Progenitor cell of endocrine pancreas (in vitro differentiated cells): ENCODE results near the gene KCNK18. TPM values are rescaled to one million over a fixed set of nuclear protein-coding genes. Genes with fewer than 3 reads are reported as not detected.

Experiments
- DNase-seq: peaks from one replicate; pipeline ENCODE4 v3.0.0; 2021; ENCODE audit warnings: low spot score; ENCODE audit not compliant: unreplicated experiment
- H3K27ac Mint-ChIP-seq: 2 replicates; pipeline ENCODE4 v1.8.0; 2021; ENCODE audit warnings: mild to moderate bottlenecking, moderate library complexity, mixed read lengths
- H3K27me3 Mint-ChIP-seq: 2 replicates; pipeline ENCODE4 v1.8.0; 2021; ENCODE audit warnings: mixed read lengths
- H3K36me3 Mint-ChIP-seq: 2 replicates; pipeline ENCODE4 v1.8.0; 2022; ENCODE audit warnings: mixed read lengths; ENCODE audit not compliant: insufficient read depth
- H3K4me1 Mint-ChIP-seq: 2 replicates; pipeline ENCODE4 v1.8.0; 2021; ENCODE audit warnings: low read depth, mixed read lengths
- H3K4me3 Mint-ChIP-seq: 2 replicates; pipeline ENCODE4 v1.8.0; 2021; ENCODE audit warnings: low read depth, mild to moderate bottlenecking, moderate library complexity, mixed read lengths
- H3K9me3 Mint-ChIP-seq: 2 replicates; pipeline ENCODE4 v1.8.0; 2021; ENCODE audit warnings: low read depth, mixed read lengths
- CTCF ChIP-seq: fragments of 200-600 bp; sonication (generic); IDR thresholded peaks from one replicate; pipeline ENCODE4 v1.5.0; 2021; ENCODE audit warnings: antibody characterized with exemption, mild to moderate bottlenecking; ENCODE audit not compliant: unreplicated experiment
- total RNA-seq: library from RNA; stranded (reverse); gene quantifications from 2 replicates; pipeline ENCODE4 v1.2.1, GENCODE V29; 2021

The KCNK18 gene
- total RNA-seq, 1 donor from 2014 or later = not detected

DNA sequence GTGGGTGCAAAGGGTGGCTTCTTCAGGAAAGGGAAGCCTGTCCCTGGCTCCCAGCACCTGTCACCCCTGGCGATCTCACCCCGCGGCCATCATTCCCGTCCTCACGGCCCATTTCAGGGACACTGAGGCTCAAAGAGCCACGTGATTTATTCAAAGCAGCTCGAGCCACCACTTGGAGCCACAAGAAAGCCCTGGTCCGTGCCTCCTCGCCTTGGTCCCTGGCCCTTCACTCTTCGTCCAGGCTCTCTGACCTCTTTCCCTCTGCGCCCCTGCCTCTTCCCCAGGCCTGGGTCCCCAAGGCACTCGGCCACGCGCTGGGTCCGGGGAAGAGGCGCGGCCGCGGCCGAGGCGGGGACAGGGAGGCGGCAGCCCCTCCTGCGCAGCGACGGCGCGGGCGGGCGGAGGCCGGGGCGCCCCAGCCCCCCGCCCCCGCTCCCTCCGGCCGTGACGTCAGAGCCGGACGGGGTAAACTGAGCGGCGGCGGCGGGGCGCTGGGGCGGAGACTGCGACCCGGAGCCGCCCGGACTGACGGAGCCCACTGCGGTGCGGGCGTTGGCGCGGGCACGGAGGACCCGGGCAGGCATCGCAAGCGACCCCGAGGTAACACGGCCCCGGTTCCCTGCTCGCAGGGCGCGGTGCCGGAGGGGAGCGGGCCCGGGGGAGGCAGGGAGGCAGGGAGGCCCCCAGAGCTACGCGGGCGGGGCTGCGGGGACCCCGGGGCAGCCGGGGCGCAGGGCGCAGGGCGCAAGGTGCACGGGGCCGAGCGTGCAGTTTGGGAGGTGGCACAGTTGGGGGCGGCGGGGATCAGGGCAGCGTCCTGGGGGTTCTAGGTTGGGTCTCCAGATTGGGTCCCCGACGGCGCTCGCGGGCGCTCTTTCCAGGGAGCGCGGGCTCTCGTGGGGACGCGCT, 43.6 kb downstream of the KCNK18 start, which contains the start of gene SLC18A2:
Gene SLC18A2 (plus strand): TSS at position 494 of the 909 bp plus-strand sequence. CDS start 580 bp downstream, outside the sequence.
- Mint-ChIP-seq H3K4me1 (no peaks in the 10 kb centered on the region), H3K36me3 (no peaks in the 10 kb centered on the region), H3K27me3 (peaks cover 79% of the 10 kb centered on the region), H3K4me3 (peak within 1 kb of the TSS; percentile 59), H3K9me3 (no peaks in the 10 kb centered on the region), H3K27ac (no peak within 1 kb of the TSS)
- TF ChIP-seq CTCF = no peak
- no peak for DNase-seq

DNA sequence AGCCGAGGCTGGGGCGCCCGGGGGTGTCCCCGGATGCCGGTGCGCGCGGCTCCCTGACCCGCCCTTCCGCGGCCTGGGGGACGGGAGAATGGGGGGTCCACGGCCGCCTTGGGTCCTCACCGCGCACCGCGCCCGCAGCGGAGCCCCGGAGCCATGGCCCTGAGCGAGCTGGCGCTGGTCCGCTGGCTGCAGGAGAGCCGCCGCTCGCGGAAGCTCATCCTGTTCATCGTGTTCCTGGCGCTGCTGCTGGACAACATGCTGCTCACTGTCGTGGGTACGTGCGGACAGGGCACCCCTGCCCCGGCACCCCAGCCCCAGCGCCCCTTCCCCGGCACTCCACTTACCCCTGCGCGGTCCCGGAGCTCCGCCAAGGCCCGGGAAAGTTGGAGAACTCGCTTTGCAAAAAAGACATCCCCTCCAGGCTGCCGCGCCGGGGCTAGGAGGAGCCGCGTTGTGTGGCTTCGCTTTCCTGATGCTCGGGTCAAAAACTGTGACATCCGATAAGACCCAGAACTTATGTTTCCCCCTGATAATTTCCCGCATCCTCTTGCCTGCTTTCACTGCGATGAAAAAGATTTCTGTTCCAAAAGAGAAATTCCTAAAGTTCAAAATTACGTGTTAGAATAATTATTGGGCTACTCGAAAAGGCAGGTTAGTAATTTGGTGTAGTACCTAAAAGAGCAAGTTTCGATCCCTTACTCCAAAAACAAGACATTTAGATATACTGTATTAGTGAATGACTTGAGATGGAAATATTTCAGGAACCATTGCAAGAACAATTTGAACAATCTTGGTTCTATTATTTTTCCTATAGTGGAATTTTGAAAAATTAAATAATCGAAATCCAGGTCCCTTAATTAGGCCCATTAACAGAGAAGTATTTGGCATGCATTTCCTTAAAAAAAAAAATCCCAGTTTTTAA, 44.5 kb downstream of the KCNK18 start:
- Mint-ChIP-seq H3K4me1 (no peaks in the 10 kb centered on the region), H3K4me3 (peak overlapping the region; percentile 59), H3K27me3 (peaks cover 75% of the 10 kb centered on the region), H3K9me3 (no peaks in the 10 kb centered on the region), H3K36me3 (no peaks in the 10 kb centered on the region), H3K27ac (no peak overlapping the region)
- DNase-seq = no peak
- no peak for TF ChIP-seq CTCF

DNA sequence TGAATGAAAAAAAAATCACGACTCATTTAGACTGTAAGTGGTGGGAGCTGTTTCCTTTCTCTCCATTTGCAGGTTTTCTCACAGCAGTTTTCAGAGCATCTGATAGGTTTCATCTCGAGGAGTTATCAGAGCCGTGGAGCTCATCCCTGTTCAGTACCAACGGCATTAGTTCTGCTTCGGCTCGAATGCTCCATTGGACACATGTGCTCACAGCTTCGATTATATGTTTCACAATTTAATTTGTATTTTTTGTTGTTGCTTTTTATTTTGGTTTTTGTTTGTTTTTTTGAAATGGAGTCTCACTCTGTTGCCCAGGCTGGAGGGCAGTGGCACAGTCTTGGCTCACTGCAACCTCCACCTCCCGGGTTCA, 45.2 kb downstream of the KCNK18 start:
- Mint-ChIP-seq H3K9me3 (no peaks in the 10 kb centered on the region), H3K36me3 (no peaks in the 10 kb centered on the region), H3K4me3 (no peak overlapping the region), H3K27ac (no peak overlapping the region), H3K4me1 (no peaks in the 10 kb centered on the region), H3K27me3 (peaks cover 77% of the 10 kb centered on the region)
- DNase-seq = no peak
- no peak for TF ChIP-seq CTCF

- Mint-ChIP-seq H3K4me1 (peaks cover 3% of the 10 kb centered on the region), H3K4me3 (no peak overlapping the region)
Observed at GRCh38 chr10:117246997-117247671, 49.8 kb downstream of the KCNK18 start.

More at GRCh38 chr10:117246997-117247671, 49.8 kb downstream of the KCNK18 start:
- H3K36me3 Mint-ChIP-seq = no peaks in the 10 kb centered on the region
- no peak for TF ChIP-seq CTCF
- peaks cover 60% of the 10 kb centered on the region for H3K27me3 Mint-ChIP-seq
- H3K9me3 Mint-ChIP-seq = no peaks in the 10 kb centered on the region
- H3K27ac Mint-ChIP-seq = no peak overlapping the region
- DNase-seq = no peak
